RKO (cell line): ENCODE measurements around the gene ERG.

Experiments
- DNase-seq: peaks from one replicate; pipeline ENCODE4 v3.0.0-alpha.2; 2016; ENCODE audit warnings: low spot score

Gene ERG

GRCh38 chr21:38434913-38435533 is 63.3 kb downstream of the ERG start:
- DNase-seq, result no peak

- DNase-seq, result no peak
Observed at GRCh38 chr21:38433471-38433870, 64.8 kb downstream of the ERG start.

DNA sequence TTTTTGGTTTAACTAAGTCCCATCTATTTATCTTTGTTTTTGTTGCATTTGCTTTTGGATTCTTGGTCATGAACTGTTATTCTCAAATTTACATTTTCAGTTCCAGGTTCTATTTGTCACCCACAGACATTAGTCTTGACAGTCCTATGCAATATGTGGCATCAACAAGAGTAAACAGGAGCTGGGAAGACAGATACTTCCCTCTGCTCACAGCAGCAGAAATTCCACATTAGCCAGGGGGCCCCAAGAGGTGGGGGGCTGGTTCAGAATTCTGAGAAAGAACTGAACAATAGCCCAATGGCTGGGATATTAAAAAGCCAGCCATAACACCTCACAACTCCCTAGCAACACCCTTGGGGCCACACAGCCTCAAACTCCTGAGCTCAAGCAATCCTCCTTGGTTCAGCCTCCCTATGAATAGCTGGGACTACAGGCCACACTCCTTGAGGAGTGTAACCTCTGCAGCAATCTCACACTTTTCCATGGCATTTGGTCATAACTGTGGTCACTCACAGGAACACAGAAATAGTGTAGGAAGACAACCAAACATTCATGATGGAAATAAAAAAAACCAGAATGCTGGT is 67.8 kb downstream of the ERG start:
- no peak for DNase-seq

- no peak for DNase-seq
Observed at GRCh38 chr21:38429011-38429410, 69.3 kb downstream of the ERG start.

DNA sequence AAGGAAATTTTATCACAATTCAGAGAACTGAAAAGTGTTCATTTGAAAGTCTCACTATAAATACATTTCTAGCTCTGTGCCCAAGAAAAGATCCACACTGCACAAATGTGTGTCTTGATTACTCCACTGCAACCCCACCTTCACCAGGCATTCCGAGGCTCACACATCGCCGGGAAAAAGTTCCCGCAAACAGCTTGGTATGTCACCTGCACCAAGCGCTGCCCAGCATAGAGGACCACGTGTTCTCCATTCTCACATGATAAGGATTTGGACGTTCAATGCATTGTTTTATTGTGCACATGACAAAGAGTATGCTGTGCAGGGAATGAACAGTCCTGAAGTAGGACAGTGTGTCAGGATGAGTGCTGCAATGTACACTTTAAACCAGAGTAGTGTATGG is 70.1 kb downstream of the ERG start:
- no peak for DNase-seq

- DNase-seq, result no peak
Observed at GRCh38 chr21:38424305-38425019, 73.8 kb downstream of the ERG start.

DNA sequence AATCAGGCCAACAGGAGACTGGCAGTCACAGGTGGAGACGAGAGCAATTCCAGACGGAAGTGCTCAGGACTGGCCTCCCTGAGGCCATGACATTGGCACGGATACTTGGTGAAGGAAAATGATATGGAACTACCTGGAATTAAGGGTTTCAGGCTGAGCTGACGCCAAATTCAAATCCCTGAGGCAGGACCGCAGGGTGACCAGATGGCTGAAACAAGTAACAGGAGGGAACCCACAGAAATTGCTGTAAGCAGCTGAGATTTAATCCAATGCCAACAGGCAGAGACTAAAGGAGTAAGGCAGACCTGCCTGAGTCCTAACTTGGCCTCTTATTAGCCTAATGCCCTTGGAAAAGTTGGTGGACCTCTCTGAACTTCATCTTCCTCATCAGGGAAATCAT is 76.2 kb downstream of the ERG start:
- no peak for DNase-seq

DNA sequence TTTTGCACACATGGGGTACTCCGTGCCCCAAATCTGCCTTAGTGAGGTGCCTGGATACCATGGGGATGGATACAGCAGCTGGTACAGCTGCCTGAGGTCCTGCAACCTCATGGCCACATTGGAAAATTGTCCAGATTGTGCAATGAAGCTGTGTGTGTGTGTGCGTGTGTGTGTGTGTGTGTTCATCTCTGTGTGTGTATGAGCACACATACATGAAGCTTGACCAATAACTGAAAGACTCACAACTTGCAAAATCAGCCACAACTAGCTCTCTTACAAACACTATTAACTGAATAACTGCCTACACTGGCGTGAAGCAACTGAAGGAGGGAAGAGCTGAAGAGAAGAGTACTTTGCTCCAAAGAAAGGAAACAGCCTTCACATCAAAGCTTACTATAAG is 78.1 kb downstream of the ERG start:
- DNase-seq, result no peak

DNA sequence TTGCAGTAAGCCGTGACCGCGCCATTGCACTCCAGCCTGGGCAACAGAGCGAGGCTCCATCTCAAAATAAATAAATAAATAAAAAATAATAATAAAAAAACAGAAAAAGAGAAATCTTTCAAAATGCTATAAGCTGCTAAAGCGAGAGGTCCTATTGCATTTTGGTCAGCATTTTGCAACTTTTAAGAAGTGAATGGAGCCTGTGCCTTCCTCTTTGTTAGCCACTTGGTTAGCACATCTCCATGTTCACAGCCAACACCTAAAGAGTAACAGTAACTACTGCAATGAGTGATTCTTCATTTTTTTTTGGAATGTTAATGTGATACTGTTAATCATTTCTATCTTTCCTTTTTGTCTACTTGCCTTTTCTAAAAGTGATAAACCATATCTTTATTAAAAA is 80.6 kb downstream of the ERG start:
- DNase-seq, result no peak

DNA sequence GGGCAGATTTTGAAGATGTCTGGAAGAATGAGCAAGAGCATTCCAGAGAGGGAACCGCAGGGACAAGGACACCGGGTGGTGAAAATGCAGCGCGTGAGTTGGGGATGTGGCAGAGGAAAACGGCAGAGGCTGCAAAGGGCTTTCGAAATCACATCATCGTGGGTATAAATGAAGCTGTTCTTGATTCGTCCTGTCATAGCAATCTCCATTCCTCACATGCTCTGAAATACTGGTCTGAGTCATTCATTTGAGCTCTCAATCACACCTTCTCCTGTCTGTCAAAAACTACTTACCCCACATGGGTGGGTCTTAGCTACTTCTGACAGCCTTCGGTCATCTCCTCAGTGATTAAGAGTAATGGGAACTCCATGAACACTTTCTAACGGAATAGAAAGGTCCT is 81.5 kb downstream of the ERG start:
- no peak for DNase-seq

- DNase-seq, result no peak
Observed at GRCh38 chr21:38413958-38414548, 84.2 kb downstream of the ERG start.

GRCh38 chr21:38410466-38410865 is 87.8 kb downstream of the ERG start:
- DNase-seq, result no peak

- no peak for DNase-seq
Observed at GRCh38 chr21:38409907-38410306, 88.4 kb downstream of the ERG start.

DNA sequence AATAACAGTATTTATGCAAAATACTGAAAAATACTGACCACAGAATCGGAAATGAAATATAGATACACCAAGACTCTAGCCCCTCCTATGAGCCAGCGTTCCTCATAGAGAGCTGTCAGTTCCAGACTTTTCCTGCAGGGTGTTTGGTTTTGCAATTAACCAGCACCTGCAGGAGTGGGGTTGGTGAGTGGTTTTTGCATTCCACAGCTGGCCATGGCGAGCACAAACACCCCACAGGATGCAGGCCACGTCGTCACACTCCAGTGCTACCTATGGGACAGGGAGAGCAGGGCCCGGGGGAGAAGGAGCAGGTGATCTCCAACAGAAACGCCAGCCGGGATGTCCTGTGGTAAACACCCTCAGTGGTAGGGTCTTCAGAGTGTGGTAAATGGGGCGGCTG is 94.1 kb downstream of the ERG start:
- DNase-seq, result no peak

DNA sequence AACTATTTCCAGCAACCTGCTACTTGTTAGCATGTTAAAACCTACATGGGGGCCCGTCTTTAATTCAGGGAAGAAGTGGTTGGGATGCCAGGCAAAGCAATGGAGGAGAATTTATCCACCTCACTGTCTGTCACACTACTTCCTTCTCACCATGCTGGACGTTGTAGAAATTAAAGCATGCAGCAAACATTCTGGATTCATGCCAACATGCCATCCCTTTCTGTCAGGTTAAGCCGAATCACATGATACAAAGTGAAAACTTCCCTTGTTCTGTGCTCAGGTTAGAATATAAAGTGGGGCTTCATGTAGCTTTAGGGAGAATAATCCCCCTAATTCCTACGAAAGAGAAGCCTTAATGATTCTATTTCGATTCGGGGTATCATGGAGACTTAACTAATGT is 95.5 kb downstream of the ERG start:
- no peak for DNase-seq

GRCh38 chr21:38402291-38402690 is 96.0 kb downstream of the ERG start:
- DNase-seq, result no peak

DNA sequence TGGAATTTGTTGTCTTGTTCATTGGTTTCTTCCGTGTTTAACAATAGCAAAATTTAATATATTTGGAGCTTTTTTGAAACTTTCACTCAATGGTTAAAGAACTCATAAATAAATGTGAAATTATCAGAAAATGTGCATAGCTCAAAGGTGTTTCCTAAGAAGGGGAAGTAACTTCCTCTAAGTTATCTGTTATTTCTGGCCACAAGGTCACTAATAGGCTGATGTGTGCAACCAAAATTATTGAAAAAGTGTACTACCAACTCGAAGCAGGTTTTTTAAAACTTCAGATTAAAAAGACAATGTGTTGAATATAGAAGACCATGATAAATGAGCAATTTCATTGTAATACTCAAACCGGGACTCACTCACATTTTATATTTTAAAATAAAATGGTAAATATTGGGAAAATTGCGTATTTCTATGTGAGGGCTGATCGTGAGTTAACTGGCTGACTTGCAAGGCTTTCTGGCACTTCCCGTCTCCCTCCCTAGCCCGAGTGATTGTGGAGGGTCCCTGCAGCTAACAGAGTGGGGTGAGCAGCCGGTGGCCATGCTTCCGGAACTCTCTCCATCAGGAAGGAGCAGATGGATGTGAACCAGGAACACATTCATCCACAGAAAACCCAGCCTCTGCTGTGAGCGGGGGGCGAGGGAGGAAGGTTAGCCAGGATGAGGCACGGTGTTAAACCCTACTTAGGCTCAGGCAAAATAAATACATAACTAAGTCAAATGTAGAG is 96.9 kb downstream of the ERG start:
- DNase-seq, result no peak

DNA sequence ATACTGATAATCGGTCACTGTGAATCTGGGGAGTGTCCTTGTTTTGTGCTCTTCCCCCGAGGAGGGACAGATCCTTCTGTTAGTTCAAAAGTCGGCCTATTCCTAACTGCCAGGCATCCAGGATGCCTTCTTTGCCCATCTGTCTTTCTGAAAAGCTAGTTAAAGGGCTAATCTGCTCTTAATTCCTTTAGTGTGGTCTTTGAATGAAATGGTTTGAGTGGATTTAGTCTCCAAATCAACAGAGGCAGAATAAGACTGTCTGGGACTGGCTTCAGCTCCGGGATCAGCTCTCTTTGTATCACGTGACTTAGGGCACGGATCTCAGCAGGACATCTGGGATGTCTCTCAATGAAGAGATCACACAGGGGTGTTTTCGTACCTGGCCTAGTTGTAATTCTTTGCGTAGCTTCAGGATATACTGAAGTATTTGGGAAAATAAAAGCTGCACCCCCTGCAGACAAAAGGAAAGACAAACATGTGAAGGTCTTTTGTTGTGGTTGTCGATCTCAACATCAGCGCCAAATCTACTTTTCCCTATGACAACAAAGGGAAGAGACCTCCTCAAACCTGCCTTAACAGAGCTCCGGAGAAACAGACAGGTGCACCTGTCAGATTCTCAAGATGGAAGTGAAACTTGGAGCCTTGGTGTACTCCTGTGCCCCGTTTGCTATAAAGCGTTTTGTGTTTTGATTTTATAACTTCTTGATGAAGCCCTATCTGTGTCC is 97.9 kb downstream of the ERG start:
- no peak for DNase-seq

- DNase-seq, result no peak
Observed at GRCh38 chr21:38399103-38399502, 99.2 kb downstream of the ERG start.

DNA sequence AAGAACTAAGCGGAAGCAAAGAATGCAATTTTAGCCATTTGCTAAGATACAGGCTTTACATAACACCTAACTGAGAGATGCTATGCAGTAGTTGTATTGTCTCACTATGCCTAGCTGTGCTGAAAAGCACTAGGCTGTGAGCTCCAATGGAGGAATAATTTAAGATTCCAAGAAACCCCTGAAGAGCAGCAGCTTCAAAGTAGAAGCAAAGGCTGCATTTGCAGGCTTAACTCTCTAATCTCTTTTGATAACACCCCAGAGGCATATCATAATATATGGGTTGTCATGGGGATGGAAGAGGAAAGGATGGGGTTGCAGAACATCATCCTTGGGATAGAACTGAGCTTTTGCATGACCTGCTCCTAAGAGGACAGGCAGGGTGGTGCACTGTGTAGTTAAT is 102.0 kb downstream of the ERG start:
- DNase-seq, result no peak

DNA sequence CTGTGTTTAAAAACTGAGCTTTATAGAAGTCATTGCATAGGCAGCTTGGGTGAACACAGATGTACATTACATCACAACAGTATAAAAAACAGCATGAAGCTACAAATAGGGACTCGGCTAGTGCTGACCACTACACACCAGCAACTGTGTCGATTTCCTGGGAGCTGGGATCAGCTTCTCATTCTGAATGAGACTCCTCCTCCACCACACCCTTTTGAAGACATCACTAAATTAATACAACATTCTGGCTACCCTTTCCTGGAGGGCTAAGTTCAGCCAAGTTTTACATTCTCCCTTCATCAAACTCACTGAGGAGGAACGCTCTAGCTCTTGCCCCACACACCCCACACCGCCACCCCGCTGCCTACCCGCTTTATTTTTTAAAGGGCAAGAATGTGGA is 102.7 kb downstream of the ERG start:
- no peak for DNase-seq

DNA sequence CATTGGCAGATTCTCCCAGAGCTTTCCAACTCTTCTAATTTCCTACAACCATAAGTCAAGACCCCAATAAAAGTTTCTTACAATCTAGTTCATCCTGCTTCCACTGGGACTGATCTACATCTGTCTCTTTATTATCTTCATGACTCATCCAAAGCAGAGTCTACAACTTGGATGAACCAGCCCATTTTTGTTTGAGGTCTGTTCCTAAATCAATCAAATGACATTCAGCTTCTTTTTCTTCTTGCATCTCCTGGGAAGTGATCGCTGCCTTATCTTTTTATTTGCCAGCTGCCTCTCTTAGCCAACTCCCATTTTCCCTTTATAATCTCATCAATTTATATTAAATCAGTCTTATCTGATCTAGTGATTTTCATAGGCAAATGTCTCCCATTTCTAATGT is 105.6 kb downstream of the ERG start:
- no peak for DNase-seq
